Activated naive CD8-positive, alpha-beta T cell treated with anti-CD3 and anti-CD28 coated beads, Interleukin-2, amount 50 U/mL, for 16 hours (primary cell): Measurements from ENCODE around the gene C1GALT1C1.

Experiments
- DNase-seq: peaks from one replicate; pipeline ENCODE4 v3.0.0-alpha.2; 2020; ENCODE audit warnings: low read depth, low spot score

C1GALT1C1 gene

DNA sequence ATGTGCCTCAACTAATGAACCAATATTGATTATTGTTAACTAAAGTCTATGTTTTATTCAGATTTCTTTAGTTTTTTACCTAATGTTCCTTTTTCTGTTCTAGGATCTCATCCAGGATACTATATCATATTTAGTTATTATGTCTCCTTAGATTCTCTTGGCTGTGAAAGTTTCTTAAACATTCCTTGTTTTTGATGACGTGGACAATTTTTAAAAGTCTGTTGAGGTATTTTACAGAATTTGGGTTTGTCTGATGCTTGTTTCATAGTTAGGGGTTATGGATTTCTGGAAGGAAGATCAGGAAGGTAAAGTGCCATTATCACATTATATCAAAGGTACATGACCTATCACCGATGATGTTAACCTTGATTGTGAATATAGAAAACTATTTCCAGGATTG, 44.2 kb downstream of the C1GALT1C1 start:
- DNase-seq = no peak
